ENCODE data around the gene GDF10. TPM values are rescaled to one million over a fixed set of nuclear protein-coding genes. Genes with fewer than 3 reads are reported as not detected.

GDF10 gene
- total and polyA plus RNA-seq, 2 donors (not counting 3 experiments of a cell fraction or from before 2014, with no cell fraction given): not detected

DNA sequence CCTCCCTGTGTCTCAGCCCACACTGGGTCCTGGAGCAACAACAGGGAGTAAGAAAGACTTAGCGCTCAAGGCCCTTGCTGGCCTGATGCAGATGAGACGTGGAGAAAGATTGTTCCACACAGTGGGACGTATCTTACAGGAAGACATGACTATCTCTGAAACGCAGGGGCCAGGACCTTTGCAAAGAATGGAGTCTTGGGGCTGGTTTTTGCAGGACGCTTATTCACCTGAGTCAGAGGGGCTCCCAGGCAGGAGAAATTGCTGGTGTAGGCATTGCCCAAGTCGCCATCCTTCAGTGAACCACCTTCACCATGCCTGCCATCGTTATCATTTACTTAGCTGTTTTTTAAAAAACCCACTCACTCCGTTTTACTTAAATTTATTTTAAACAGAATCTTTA lies 11.8 kb upstream of the GDF10 start:
- POLR2A ChIA-PET: no interaction called here
- Histone ChIP-seq H3K27ac (ENCODE audit: insufficient read depth, low read depth, low read length) (no peak overlapping the region), H3K36me3 (ENCODE audit: control insufficient read depth in 2 of 2, extremely low read depth in 1 of 2, insufficient read depth in 2 of 2, low read length in 2 of 2) (no peaks in the 10 kb centered on the region), H3K9me3 (replicated peaks; ENCODE audit: control insufficient read depth, insufficient read depth, low read length) (no peaks in the 10 kb centered on the region), H3K4me3 (replicated peaks in 1 of 3; ENCODE audit: insufficient read depth in 1 of 3, low read depth in 1 of 3, low read length in 3 of 3) (no peak overlapping the region), H4K20me1 (replicated peaks; ENCODE audit: control insufficient read depth, extremely low read depth, insufficient read depth, low read length) (no peaks in the 10 kb centered on the region), H3K9me1 (replicated peaks; ENCODE audit: control insufficient read depth, extremely low read depth, insufficient read depth, low read length) (no peaks in the 10 kb centered on the region), H2AFZ (ENCODE audit: low read depth, low read length) (no peak overlapping the region), H3K4me1 (ENCODE audit: control insufficient read depth, extremely low read depth, insufficient read depth, low read length) (no peaks in the 10 kb centered on the region), H3K79me2 (ENCODE audit: control insufficient read depth, insufficient read depth, low read length) (no peaks in the 10 kb centered on the region), H3K4me2 (ENCODE audit: insufficient read depth, low read length) (no peak overlapping the region), H3K9ac (replicated peaks; ENCODE audit: extremely low read depth, insufficient read depth, low read length) (no peak overlapping the region), H3K27me3 (ENCODE audit: control insufficient read depth in 2 of 2, insufficient read depth in 2 of 2, low read length in 2 of 2) (no peaks in the 10 kb centered on the region)
- dilution Hi-C loops (cut with MboI; ENCODE audit: extremely low pct_ligation_motif_present, low sequenced_read_pairs): no loop called here
- FAIRE-seq (no peak), DNase-seq (ENCODE audit: low read depth, low spot score) (no peak)
- CTCF ChIA-PET: interaction anchor here (1.3 to 1.4 kb wide), 2 partner anchors 9 to 24 kb away, joined by 3 to 4 read pairs; no protein-coding TSS in a partner anchor
- TF ChIP-seq, protein P1, sequence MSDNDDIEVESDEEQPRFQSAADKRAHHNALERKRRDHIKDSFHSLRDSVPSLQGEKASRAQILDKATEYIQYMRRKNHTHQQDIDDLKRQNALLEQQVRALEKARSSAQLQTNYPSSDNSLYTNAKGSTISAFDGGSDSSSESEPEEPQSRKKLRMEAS (IDR thresholded peaks at IDR 0.05; ENCODE audit: insufficient read depth, insufficient read length): no peak
- no peak for TF ChIP-seq MYC (IDR thresholded peaks at IDR 0.05; ENCODE audit: low read depth, low read length)
- no peak for TF ChIP-seq FOS (IDR thresholded peaks at IDR 0.05; ENCODE audit: borderline replicate concordance, insufficient read depth, low read length)
- BruUV-seq (replicated peaks): no TSS peak
- intact Hi-C loops (cut with micrococcal nuclease): no loop called here

- CTCF ChIA-PET: interaction anchor here (1.3 to 1.4 kb wide), 2 partner anchors 10 to 23 kb away, joined by 3 to 4 read pairs; no protein-coding TSS in a partner anchor
- no TSS peak for BruUV-seq (replicated peaks)
Measured at GRCh38 chr10:47288916-47289495, 11.0 kb upstream of the GDF10 start.

More at GRCh38 chr10:47288916-47289495, 11.0 kb upstream of the GDF10 start:
- no peaks in the 10 kb centered on the region for H3K36me3 ChIP-seq (ENCODE audit: control insufficient read depth in 2 of 2, extremely low read depth in 1 of 2, insufficient read depth in 2 of 2, low read length in 2 of 2)
- no peak overlapping the region for H3K9ac ChIP-seq (replicated peaks; ENCODE audit: extremely low read depth, insufficient read depth, low read length)
- DNase-seq (ENCODE audit: low read depth, low spot score): no peak
- H4K20me1 ChIP-seq (replicated peaks; ENCODE audit: control insufficient read depth, extremely low read depth, insufficient read depth, low read length): no peaks in the 10 kb centered on the region
- H3K4me3 ChIP-seq (replicated peaks in 1 of 3; ENCODE audit: insufficient read depth in 1 of 3, low read depth in 1 of 3, low read length in 3 of 3): no peak overlapping the region
- H3K4me2 ChIP-seq (ENCODE audit: insufficient read depth, low read length): no peak overlapping the region
- POLR2A ChIA-PET: no interaction called here
- no peaks in the 10 kb centered on the region for H3K79me2 ChIP-seq (ENCODE audit: control insufficient read depth, insufficient read depth, low read length)
- intact Hi-C loops (cut with micrococcal nuclease): no loop called here
- no peaks in the 10 kb centered on the region for H3K9me3 ChIP-seq (replicated peaks; ENCODE audit: control insufficient read depth, insufficient read depth, low read length)
- H3K27me3 ChIP-seq (ENCODE audit: control insufficient read depth in 2 of 2, insufficient read depth in 2 of 2, low read length in 2 of 2): no peaks in the 10 kb centered on the region
- H3K9me1 ChIP-seq (replicated peaks; ENCODE audit: control insufficient read depth, extremely low read depth, insufficient read depth, low read length): no peaks in the 10 kb centered on the region
- dilution Hi-C loops (cut with MboI; ENCODE audit: extremely low pct_ligation_motif_present, low sequenced_read_pairs): no loop called here
- TF ChIP-seq MYC (IDR thresholded peaks at IDR 0.05; ENCODE audit: low read depth, low read length) (no peak), POLR2AphosphoS5 (IDR thresholded peaks at IDR 0.05; ENCODE audit: insufficient read depth, low read depth, low read length) (no peak), FOS (IDR thresholded peaks at IDR 0.05; ENCODE audit: borderline replicate concordance, insufficient read depth, low read length) (no peak), CTCF (IDR thresholded peaks at IDR 0.05; ENCODE audit: extremely low read depth in 1 of 2, insufficient read depth in 1 of 2, low read depth in 1 of 2, low read length in 2 of 2) (no peak), GATA2 (IDR thresholded peaks at IDR 0.05; ENCODE audit: insufficient read depth, insufficient read length, low read depth, low read length) (no peak), EZH2 (IDR thresholded peaks at IDR 0.05; ENCODE audit: borderline replicate concordance, low read depth, low read length, severe bottlenecking) (no peak), JUN (IDR thresholded peaks at IDR 0.05; ENCODE audit: borderline replicate concordance, insufficient read depth, insufficient read length, low read depth) (no peak), POLR2A (IDR thresholded peaks at IDR 0.05; ENCODE audit: low read depth, low read length) (no peak)
- TF ChIP-seq, protein P1 (IDR thresholded peaks at IDR 0.05; ENCODE audit: insufficient read depth, insufficient read length): no peak
- no peak overlapping the region for H2AFZ ChIP-seq (ENCODE audit: low read depth, low read length)
- no peak overlapping the region for H3K27ac ChIP-seq (ENCODE audit: insufficient read depth, low read depth, low read length)
- no peaks in the 10 kb centered on the region for H3K4me1 ChIP-seq (ENCODE audit: control insufficient read depth, extremely low read depth, insufficient read depth, low read length)
- no peak for FAIRE-seq
